ENCODE results near the gene TMEM168.
"Not testable (repeated sequence)": the region's sequence is repeated elsewhere in the genome, so short reads cannot be mapped to it uniquely, and the experiment has no call there.

TMEM168 gene

GRCh38 chr7:112781110-112781509 lies 9.1 kb downstream of the TMEM168 start:
- DNase-seq = no peak

GRCh38 chr7:112779667-112780066 lies 10.5 kb downstream of the TMEM168 start:
- no peak for DNase-seq

- no peak for DNase-seq
Observed at GRCh38 chr7:112777406-112777805, 12.8 kb downstream of the TMEM168 start.

GRCh38 chr7:112771166-112771565 lies 19.0 kb downstream of the TMEM168 start:
- DNase-seq = no peak

GRCh38 chr7:112770051-112770450 lies 20.1 kb downstream of the TMEM168 start:
- DNase-seq = no peak

GRCh38 chr7:112765105-112765504 lies 25.1 kb downstream of the TMEM168 start:
- DNase-seq = no peak

- no peak for DNase-seq
Observed at GRCh38 chr7:112763996-112764395, 26.2 kb downstream of the TMEM168 start.

GRCh38 chr7:112763298-112763697 lies 26.9 kb downstream of the TMEM168 start:
- no peak for DNase-seq

GRCh38 chr7:112759905-112760304 lies 30.3 kb downstream of the TMEM168 start:
- DNase-seq = no peak

- no peak for DNase-seq
Observed at GRCh38 chr7:112757337-112757736, 32.9 kb downstream of the TMEM168 start.

- no peak for DNase-seq
Observed at GRCh38 chr7:112753298-112753697, 36.9 kb downstream of the TMEM168 start.

- DNase-seq = no peak
Observed at GRCh38 chr7:112752576-112752975, 37.6 kb downstream of the TMEM168 start.

- DNase-seq = no peak
Observed at GRCh38 chr7:112749775-112750174, 40.4 kb downstream of the TMEM168 start.

GRCh38 chr7:112748381-112748780 lies 41.8 kb downstream of the TMEM168 start:
- no peak for DNase-seq

- no peak for DNase-seq
Observed at GRCh38 chr7:112745635-112746034, 44.6 kb downstream of the TMEM168 start.

GRCh38 chr7:112744818-112745217 lies 45.4 kb downstream of the TMEM168 start:
- no peak for DNase-seq

GRCh38 chr7:112743811-112744210 lies 46.4 kb downstream of the TMEM168 start:
- DNase-seq = no peak

- DNase-seq = no peak
Observed at GRCh38 chr7:112740667-112741066, 49.5 kb downstream of the TMEM168 start.

GRCh38 chr7:112739436-112740180 lies 50.6 kb downstream of the TMEM168 start:
- DNase-seq = no peak

- no peak for DNase-seq
Observed at GRCh38 chr7:112735261-112735660, 54.9 kb downstream of the TMEM168 start.

- DNase-seq = not testable (repeated sequence)
Observed at GRCh38 chr7:112731324-112731723, 58.9 kb downstream of the TMEM168 start.

- DNase-seq = no peak
Observed at GRCh38 chr7:112726076-112726475, 64.1 kb downstream of the TMEM168 start.

GRCh38 chr7:112723416-112723815 lies 66.8 kb downstream of the TMEM168 start:
- DNase-seq = no peak

- DNase-seq = no peak
Observed at GRCh38 chr7:112721366-112721765, 68.8 kb downstream of the TMEM168 start.

- DNase-seq = no peak
Observed at GRCh38 chr7:112715525-112715924, 74.7 kb downstream of the TMEM168 start.
